NCI-H2081 treated with DMSO at 0.1 percent for 48 hours (cell line): Measurements from ENCODE around the gene APBA3.
A peak's percentile ranks its signal among the peaks of the same experiment; 100 is the strongest.

Experiments
- DNase-seq: peaks from one replicate; lab custom pipeline; 2025; lab: John Stamatoyannopoulos, UW

APBA3 gene

GRCh38 chr19:3745363-3746045 lies 16.0 kb downstream of the APBA3 start:
- no peak for DNase-seq

GRCh38 chr19:3743486-3743885 lies 18.0 kb downstream of the APBA3 start:
- no peak for DNase-seq

GRCh38 chr19:3740431-3740830 lies 21.1 kb downstream of the APBA3 start:
- DNase-seq = no peak

DNA sequence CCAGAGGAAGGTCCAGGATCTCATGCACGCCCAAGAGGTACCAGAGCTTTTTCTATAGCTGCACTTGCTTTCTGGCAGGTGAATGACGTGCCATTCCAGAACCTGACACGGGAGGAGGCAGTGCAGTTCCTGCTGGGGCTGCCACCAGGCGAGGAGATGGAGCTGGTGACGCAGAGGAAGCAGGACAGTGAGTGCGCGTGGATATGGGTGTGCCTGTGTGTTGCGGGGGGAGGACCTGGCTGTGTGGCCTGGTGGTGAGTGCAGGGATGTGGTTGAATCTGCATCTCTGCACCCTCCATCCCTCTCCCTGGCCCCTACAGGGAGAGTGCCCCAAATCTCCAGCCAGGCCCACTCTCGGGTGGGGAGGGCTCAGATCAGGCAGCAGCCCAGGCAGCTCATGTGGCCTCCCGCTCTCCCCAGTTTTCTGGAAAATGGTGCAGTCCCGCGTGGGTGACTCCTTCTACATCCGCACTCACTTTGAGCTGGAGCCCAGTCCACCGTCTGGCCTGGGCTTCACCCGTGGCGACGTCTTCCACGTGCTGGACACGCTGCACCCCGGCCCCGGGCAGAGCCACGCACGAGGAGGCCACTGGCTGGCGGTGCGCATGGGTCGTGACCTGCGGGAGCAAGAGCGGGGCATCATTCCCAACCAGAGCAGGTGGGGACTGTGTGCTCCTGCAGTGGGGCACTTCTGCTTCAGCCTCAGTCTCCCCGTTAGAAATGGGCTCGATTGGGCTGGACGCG lies 22.8 kb downstream of the APBA3 start:
- no peak for DNase-seq

DNA sequence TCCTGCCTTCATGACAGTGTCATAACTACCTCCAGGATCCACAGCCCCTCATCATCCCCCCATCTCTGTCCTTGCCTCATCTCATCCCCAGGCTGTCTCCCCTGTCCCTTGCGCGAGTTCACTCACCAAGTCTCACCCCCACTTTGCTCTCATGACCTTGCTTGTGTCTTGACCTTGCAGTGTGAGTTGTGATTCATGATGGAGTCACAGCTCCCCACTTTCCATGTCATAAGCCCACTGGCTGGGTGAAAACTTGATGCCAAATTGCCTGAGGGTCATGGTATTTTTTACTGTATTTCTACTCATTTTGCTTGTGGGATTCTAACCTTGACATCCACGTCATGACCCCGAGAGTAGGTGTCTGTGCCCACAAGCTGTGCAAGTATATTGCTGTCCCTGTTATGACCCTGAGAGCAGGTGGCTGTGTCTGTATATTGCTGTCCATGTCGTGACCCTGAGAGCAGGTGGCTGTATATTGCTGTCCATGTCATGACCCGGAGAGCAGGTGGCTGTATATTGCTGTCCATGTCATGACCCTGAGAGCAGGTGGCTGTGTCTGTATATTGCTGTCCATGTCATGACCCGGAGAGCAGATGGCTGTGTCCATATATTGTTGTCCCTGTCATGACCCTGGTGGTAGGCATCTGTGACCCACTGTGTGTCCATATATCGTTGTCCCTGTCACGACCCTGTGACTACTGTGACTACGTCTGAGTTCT lies 23.8 kb downstream of the APBA3 start:
- no peak for DNase-seq

GRCh38 chr19:3736106-3736724 lies 25.3 kb downstream of the APBA3 start:
- no peak for DNase-seq

DNA sequence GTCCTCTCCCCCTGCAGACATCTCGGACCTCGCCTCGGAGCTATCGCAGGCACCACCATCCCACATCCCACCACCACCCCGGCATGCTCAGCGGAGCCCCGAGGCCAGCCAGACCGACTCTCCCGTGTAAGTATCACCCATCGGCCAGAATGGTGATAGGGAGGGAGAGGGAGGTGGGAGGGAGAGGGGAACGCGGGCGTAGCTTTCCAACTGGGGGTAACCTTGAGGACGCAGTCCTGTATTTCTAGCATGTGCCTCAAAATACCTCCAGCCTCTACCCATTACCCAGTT lies 27.2 kb downstream of the APBA3 start:
- DNase-seq = no peak

- no peak for DNase-seq
Measured at GRCh38 chr19:3733549-3734309, 27.8 kb downstream of the APBA3 start.

DNA sequence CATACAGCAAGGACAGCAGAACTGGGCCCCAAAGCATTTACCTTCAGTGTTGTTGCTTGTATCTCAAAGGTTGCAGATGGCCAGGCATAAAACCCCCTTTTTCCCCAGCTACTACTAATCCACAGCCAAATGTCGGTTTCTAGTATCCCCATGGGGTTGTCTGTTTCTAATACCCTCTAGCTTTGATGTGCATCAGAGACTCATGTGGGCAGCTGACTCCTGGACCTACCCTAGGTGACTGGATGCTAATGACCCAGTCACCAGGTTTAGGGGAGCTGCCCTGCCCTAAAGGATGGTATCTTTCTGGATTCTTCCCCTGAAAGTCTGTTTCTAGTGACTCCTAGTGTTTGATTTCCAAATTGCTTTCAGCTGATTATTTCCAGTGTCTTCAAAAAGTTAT lies 29.4 kb downstream of the APBA3 start:
- no peak for DNase-seq

DNA sequence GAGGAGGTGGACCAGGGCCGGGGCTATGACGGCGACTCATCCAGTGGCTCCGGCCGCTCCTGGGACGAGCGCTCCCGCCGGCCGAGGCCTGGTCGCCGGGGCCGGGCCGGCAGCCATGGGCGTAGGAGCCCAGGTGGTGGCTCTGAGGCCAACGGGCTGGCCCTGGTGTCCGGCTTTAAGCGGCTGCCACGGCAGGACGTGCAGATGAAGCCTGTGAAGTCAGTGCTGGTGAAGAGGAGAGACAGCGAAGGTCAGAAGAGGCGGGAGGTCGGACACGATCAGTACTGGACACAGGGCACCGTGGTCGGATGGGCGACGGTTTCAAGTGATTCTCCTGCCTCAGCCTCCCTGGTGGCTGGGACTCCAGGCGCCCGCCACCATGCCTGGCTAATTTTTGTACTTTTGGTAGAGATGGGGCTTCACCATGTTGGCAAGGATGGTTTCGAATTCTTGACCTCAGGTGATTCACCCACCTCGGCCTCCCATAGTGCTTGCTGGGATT lies 31.0 kb downstream of the APBA3 start:
- DNase-seq = no peak

DNA sequence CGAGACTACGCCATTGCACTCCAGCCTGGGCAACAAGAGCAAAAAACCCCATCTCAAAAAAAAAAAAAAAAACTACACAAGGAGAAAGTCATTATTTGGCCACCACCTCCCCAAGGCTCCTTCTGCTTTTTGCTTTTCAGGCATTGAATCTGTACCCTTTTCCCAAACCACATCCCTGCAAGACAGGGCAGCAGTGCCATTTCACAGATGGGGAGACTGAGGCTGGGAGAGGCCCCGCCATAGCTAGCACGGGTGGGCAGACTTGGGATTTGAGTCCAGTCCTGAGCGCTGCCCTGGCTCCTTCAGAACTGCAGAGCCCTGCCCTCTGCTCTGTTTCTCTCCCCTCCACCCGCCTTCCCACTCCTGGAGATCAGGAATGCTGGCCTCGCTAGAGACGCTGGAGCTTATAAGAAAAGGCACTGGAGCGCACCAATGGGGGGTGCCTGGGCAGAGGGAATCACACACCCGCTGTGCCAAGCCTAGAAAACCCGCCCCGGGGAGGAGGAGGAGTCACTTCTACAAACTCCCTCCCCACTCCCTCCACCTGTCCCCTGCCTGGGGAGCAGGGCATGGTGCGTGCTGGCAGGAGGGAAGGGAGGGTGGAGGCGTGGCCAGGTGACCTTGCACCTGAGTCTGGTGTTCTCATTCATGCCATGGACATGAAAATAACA lies 35.7 kb downstream of the APBA3 start:
- DNase-seq = peak; percentile 4

DNA sequence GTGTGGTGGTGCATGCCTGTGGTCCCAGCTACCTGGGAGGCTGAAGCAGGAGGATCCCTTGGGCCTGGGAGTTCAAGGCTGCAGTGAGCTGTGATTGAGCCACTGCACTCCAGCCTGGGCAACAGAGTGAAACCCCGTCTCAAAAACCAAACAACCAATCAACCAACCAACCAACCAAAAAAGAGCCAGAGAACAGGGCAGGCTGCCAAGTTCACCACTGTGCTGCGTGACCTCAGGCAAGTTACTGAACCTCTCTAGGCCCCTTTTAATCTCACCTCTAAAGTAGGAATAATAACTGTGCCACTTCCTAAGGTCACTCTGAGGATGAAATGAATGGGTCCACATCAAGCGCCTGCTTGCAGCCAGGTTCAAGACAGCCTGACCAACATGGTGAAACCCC lies 36.4 kb downstream of the APBA3 start:
- DNase-seq = no peak

DNA sequence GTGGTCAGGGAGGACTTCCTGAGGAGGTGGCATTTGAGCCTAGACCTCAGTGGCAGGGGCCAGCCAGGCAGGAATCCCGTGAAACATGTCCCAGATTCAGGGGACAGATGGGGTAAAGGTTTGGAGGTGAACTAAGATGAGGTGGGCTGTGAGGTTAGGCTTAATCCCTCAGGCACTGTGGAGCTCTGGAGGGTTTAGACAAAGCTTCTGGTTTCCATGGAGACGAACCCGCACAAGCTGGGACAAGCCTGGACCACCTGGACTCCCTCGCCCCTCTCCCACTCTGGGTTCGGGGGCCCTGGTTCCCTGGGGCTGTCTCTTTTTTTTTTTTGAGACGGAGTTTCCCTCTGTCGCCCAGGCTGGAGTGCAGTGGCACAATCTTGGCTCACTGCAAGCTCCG lies 37.6 kb downstream of the APBA3 start:
- no peak for DNase-seq

DNA sequence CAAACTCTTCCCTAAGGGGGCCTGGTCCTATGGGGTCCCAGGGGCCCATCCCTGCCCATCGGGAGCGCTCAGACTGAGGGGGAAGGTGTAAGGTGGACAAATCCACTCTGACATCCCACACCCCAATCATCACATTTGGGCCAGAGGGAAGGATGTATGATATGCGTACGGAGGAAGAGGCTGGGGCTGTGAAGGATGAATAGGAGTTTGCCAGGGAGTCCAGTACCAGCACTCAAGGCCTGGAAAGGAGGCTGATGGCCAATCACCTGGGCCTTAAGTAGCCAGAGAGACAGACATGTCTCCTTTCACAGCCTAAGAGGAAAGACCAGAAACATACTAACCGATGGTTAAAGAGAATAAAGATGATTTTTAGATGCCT lies 38.4 kb downstream of the APBA3 start:
- no peak for DNase-seq

- DNase-seq = no peak
Measured at GRCh38 chr19:3722443-3723109, 38.9 kb downstream of the APBA3 start.

DNA sequence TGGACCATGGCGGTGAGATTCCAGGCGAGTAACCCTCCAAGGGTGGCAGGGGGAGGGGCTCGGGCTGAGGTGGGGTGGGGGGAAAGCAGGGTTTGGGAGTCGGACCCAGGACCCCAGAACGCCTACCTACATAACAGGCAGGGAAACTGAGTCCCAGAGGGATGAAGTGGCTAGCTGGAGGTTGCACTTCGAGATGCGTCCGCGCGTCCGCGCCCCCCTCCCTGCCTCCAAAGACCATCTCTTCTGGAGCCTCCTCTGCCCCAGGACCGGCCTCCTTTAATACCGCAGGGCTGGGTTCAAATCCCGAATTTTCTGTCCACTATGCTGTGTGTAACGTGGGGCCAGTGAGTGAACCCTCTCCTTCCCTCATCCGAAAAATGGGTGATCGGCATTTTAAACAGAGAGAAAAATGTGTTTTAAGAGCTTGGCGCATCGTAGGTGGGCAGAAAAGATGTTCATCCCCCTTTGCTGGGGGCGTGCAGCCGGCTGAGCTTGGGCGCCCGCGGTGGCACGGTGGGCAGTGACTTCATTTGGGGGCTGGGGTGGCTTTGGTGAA lies 39.5 kb downstream of the APBA3 start:
- DNase-seq = no peak

GRCh38 chr19:3721131-3721886 lies 40.2 kb downstream of the APBA3 start:
- peak; percentile 41 for DNase-seq

DNA sequence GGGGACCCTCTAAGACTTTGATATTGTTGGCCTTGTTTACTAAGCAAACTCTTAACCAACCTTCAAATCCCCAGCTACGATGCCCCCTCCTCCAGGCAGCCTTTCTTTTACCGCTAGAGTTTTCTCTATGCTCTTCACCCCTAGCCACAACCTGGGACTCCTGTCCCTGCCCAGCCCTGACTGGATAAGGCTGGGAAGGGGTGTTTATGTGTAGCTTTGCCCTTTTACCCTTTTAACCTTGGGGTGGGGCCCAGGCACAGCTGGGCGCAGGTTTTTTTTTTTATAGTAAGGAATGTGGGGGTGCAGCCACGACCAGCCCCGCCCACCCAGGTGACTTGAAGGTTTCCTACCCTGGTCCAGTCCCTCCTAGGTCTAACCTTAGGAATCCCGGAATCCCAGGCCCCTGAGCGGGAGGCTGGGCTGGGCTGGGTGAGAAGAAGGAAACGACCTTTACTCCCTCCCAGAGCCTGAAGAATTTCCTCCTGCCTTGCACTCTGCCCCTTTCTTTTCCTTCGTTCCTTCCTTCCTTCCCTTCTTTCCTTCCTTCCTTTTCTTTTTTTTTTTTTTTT lies 41.1 kb downstream of the APBA3 start:
- DNase-seq = no peak

- no peak for DNase-seq
Measured at GRCh38 chr19:3719868-3720267, 41.6 kb downstream of the APBA3 start.
